Gastroesophageal sphincter (tissue), 3 donors: ENCODE measurements around the gene DISC1.

Experiments used
- EP300 ChIP-seq: sonication (generic); formaldehyde crosslinking; IDR thresholded peaks from one replicate; pipeline ENCODE4 v1.6.1; 2017; ENCODE audit warnings: antibody characterized with exemption, mild to moderate bottlenecking
- POLR2A ChIP-seq, 2 donors: fragments of 450-650 bp; IDR thresholded peaks; one replicate each; pipeline ENCODE4 v1.6.1; 2017; ENCODE audit warnings: antibody characterized with exemption in 2 of 2, mild to moderate bottlenecking in 2 of 2, moderate library complexity in 1 of 2
- POLR2AphosphoS5 ChIP-seq: sonication (generic); formaldehyde crosslinking; IDR thresholded peaks from one replicate; pipeline ENCODE4 v1.6.1; 2017; ENCODE audit warnings: antibody characterized with exemption
- TF ChIP-seq, protein P1 (sequence below), 4 experiments: fragments of 200-600 bp in 2 of 4; fragments of 450-650 bp in 2 of 4; sonication (generic) in 1 of 4; IDR thresholded peaks; one replicate each; pipeline ENCODE4 v1.5.1; 2017 to 2019; ENCODE audit warnings: antibody characterized with exemption in 4 of 4, mild to moderate bottlenecking in 2 of 4, moderate library complexity in 2 of 4

DNA sequence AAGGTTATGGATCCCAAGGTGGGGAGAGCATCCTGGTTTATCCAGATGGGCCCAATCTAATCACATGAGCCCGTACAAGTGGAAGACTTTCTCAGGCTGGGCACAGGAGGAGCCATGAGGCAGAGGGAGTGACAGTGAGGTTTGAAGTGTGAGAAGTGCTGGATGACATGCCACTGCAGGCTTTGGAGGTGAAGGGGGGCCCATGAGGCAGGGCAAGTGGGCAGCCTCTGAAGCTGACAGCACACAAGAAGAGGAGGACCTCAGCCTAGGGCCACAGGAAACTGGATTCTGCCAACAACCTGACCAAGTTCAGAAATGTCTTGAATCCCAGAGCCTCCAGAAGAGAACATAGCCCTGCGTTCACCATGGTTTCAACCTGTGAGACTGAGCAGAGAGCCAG, 311.6 kb downstream of the DISC1 start:
- no peak for TF ChIP-seq POLR2AphosphoS5
- TF ChIP-seq, protein P1, sequence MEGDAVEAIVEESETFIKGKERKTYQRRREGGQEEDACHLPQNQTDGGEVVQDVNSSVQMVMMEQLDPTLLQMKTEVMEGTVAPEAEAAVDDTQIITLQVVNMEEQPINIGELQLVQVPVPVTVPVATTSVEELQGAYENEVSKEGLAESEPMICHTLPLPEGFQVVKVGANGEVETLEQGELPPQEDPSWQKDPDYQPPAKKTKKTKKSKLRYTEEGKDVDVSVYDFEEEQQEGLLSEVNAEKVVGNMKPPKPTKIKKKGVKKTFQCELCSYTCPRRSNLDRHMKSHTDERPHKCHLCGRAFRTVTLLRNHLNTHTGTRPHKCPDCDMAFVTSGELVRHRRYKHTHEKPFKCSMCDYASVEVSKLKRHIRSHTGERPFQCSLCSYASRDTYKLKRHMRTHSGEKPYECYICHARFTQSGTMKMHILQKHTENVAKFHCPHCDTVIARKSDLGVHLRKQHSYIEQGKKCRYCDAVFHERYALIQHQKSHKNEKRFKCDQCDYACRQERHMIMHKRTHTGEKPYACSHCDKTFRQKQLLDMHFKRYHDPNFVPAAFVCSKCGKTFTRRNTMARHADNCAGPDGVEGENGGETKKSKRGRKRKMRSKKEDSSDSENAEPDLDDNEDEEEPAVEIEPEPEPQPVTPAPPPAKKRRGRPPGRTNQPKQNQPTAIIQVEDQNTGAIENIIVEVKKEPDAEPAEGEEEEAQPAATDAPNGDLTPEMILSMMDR (IDR thresholded peaks at IDR 0.05): no peak
- no peak for TF ChIP-seq POLR2A (IDR thresholded peaks at IDR 0.05)
- no peak for TF ChIP-seq EP300
